Muscle of leg (tissue), 11 donors: ENCODE results near the gene PLXNC1. TPM values are rescaled to one million over a fixed set of nuclear protein-coding genes. Genes with fewer than 3 reads are reported as not detected.

ENCODE experiments used
- DNase-seq: peaks from one replicate; pipeline ENCODE4 v3.0.0; 2013
- H3K27ac ChIP-seq: one replicate; pipeline ENCODE4 v1.5.1; 2013; ENCODE audit warnings: mild to moderate bottlenecking, low read length, control low read depth
- H3K27me3 ChIP-seq: one replicate; pipeline ENCODE4 v1.6.1; 2013; ENCODE audit warnings: low read length; ENCODE audit not compliant: control insufficient read depth, insufficient read depth
- H3K36me3 ChIP-seq: one replicate; pipeline ENCODE4 v1.6.1; 2013; ENCODE audit warnings: low read length; ENCODE audit not compliant: control insufficient read depth, insufficient read depth
- H3K4me1 ChIP-seq: one replicate; pipeline ENCODE4 v1.6.1; 2013; ENCODE audit warnings: low read length; ENCODE audit not compliant: control insufficient read depth, insufficient read depth
- H3K4me3 ChIP-seq: one replicate; pipeline ENCODE4 v1.5.1; 2013; ENCODE audit warnings: low read length, control low read depth
- H3K9me3 ChIP-seq: replicated peaks from 2 replicates; pipeline ENCODE4 v1.6.1; 2013; ENCODE audit warnings: low read depth, low read length; ENCODE audit not compliant: control insufficient read depth
- WGBS: methylation state at CpG from one replicate; pipeline ENCODE4 v1.1.5; 2013; ENCODE audit warnings: missing lambda C conversion rate; ENCODE audit not compliant: insufficient coverage; 5-methylcytosine and 5-hydroxymethylcytosine counted together
- polyA plus RNA-seq, 8 donors: library from polyadenylated mRNA; unstranded; fragments of 120-200 nt; gene quantifications; one replicate each; pipeline versions ENCODE4 v1.2.1 to v1.2.3, GENCODE V29; 2013; ENCODE audit warnings: inconsistent platforms in 1 of 8, low replicate concordance in 1 of 8; ENCODE audit not compliant: insufficient read length in 8 of 8, insufficient read depth in 1 of 8
- total RNA-seq: library from RNA; stranded (reverse); fragments of 120-200 nt; gene quantifications from one replicate; pipeline ENCODE4 v1.2.4, GENCODE V29; 2013

PLXNC1 gene
- total and polyA plus RNA-seq, 9 donors = 11.7 to 29.4 (median 19.0) TPM

DNA sequence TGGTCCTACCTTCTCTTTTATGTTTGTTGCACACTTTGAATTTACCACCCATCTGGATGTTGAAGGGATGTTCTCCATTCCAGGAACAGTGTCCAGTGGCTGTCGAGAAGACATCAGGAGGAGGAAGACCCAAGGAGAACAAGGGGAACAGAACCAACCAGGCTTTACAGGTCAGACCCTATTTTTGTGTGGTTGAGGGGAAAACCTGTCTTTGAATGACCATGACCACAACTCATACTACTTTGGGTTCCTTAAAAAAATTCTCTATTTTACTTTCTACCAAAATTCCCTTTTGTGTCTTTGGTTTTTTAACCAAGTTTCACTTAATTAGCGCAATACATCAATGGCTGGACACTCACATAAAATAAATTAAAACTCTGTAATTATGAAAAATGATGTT is 78.7 kb downstream of the PLXNC1 start:
- H3K9me3 ChIP-seq = no peaks in the 10 kb centered on the region
- H3K27ac ChIP-seq = no peak overlapping the region
- H3K4me1 ChIP-seq = no peaks in the 10 kb centered on the region
- no peak overlapping the region for H3K4me3 ChIP-seq
- H3K36me3 ChIP-seq = no peaks in the 10 kb centered on the region
- DNase-seq = no peak
- H3K27me3 ChIP-seq = no peaks in the 10 kb centered on the region
- WGBS = no CpG with 5 or more reads among the region's 2 CpGs

DNA sequence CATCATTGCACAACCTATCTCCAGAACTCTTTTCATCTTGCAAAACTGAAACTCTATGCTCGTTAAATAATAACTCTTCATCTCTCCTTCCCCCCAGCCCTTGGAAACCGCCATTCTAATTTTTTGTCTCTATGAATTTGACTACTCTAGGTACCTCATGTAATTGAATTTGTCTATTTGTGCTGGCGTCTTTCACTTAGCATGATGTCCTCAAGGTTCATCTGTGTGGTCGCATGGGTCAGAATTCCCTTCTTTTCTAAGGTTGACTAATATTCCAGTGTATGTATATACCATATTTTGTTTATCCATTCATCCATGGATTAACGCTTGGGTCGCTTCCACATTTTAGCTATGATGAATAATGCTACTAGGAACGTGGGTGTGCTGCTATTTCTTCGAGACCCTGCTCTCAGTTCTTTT is 80.1 kb downstream of the PLXNC1 start:
- Histone ChIP-seq H3K36me3 (no peaks in the 10 kb centered on the region), H3K27me3 (no peaks in the 10 kb centered on the region), H3K9me3 (no peaks in the 10 kb centered on the region), H3K4me1 (no peaks in the 10 kb centered on the region), H3K27ac (no peak overlapping the region), H3K4me3 (no peak overlapping the region)
- 100% methylated on average over 1 of the region's 8 CpGs for WGBS
- no peak for DNase-seq

DNA sequence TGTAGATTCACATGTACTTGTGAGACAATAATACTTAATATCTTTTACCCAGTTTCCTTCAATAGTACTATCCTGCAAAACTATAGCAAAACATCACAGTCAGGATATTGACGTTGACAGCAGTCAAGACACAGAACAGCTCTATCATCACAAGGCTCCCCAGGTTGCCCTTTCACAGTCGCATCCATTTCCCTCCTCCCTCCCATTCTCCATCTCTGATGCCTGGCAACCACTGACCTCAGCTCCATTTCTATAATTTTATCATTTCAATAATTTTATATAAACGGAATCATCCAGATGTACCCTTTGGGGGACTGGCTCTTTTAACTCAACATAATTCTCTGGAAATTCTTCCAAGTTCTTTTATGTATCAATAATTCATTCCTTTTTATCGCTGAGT is 81.5 kb downstream of the PLXNC1 start:
- Histone ChIP-seq H3K36me3 (no peaks in the 10 kb centered on the region), H3K27ac (no peak overlapping the region), H3K4me1 (no peaks in the 10 kb centered on the region), H3K4me3 (no peak overlapping the region), H3K9me3 (no peaks in the 10 kb centered on the region), H3K27me3 (no peaks in the 10 kb centered on the region)
- 60% methylated on average over 3 of the region's 4 CpGs for WGBS
- DNase-seq = no peak

DNA sequence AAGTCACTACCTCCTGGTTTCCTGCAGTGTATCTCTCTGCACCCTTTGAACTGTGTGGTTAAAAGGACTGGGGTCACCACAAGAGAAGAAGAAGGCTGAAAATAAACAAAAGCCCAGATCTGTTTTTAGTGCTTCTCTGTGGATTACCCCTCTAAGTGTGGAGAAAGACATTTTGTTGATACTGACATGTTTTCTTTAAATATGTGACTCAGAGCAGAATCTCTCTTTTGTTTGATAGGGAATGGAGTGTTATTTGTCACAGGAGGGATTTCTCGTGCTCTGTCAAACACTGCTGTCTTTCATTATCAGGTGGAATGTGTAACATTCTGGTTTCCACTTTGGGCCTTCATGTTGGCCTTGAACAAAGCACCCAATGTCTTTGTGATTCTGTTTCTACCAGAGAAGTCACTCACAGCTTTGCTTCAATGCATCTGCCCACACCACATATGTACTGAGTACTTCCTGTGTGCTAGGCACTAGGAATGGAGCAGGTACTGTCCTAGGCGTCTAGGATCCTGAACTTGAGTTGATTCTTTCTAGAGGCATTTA is 82.1 kb downstream of the PLXNC1 start:
- H3K27me3 ChIP-seq = no peaks in the 10 kb centered on the region
- no CpG with 5 or more reads among the region's 2 CpGs for WGBS
- no peaks in the 10 kb centered on the region for H3K36me3 ChIP-seq
- H3K9me3 ChIP-seq = no peaks in the 10 kb centered on the region
- no peaks in the 10 kb centered on the region for H3K4me1 ChIP-seq
- no peak overlapping the region for H3K27ac ChIP-seq
- no peak overlapping the region for H3K4me3 ChIP-seq
- no peak for DNase-seq

DNA sequence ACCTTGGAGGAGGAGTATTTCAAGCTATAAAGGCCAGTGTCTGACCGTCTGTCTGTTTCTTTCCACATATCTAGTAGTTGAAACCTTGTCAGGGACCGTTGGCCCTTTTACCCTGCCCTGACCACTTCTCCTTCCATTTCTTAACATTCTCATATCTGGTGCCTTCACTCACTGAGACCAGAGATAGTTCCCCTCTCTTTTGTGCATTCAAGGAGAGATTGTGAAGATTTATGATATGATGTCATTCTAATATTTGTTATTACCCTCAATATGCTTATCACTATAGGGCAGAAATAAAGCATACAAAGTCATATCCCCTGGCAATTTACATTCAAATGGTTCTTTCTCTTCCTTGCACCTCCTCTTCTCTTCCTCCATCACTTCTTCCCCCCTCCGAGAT is 83.3 kb downstream of the PLXNC1 start:
- 77% methylated on average over 1 of the region's 3 CpGs for WGBS
- no peak for DNase-seq
- H3K27me3 ChIP-seq = no peaks in the 10 kb centered on the region
- H3K4me1 ChIP-seq = no peaks in the 10 kb centered on the region
- H3K4me3 ChIP-seq = no peak overlapping the region
- H3K36me3 ChIP-seq = no peaks in the 10 kb centered on the region
- H3K27ac ChIP-seq = no peak overlapping the region
- H3K9me3 ChIP-seq = no peaks in the 10 kb centered on the region

DNA sequence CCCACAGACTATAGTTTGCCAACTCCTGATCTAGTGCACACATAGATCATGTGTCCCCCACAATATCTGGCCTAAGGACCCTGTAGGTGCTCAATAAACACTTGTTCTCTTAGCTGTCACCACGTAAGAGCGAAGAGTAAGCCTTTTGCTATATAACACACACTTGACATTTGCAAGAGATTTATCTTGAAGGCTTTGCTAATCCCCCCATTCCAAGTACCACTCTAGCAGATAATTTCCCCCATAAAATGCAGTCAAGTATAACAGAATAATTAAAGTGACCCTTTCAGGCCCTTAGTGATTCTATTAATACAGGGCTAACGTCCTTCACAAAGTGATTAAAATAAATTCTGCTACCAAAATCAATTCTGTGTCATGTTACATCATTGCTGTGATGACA is 87.5 kb downstream of the PLXNC1 start:
- DNase-seq = no peak
- H3K4me3 ChIP-seq = no peak overlapping the region
- no peaks in the 10 kb centered on the region for H3K36me3 ChIP-seq
- no peak overlapping the region for H3K27ac ChIP-seq
- no peaks in the 10 kb centered on the region for H3K27me3 ChIP-seq
- no peaks in the 10 kb centered on the region for H3K4me1 ChIP-seq
- H3K9me3 ChIP-seq = no peaks in the 10 kb centered on the region
- WGBS = 67% methylated on average over 1 of the region's 3 CpGs

DNA sequence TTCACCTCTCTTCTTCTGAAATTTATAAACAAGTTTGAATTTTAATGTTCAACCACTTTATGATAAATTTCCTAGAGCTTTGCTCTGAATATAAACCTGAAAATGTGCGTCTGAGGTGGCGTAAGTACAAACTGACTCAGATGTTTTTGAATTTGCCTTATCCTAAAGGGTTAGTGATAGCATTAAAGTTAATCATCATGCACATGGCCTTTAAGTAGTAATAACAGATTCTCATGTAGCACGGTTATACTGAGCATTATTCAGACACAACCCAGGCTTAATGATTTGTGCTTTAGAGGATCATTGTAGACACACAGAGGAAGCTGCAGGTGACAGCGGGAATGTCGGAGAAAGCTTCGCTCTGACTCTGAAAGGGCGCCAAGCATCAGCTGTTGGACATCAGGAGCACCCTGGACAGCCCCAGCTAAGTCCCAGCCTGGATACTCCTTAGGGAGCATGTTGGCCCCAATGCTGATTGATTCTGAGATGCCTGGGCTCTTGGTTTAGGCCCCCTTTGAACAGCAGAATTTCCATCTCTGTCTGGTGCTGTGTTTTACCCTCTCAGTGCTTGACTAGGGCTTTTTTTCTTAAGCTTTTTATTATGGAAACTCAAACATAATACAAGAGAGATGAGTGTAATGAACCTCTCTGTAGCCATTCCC is 91.1 kb downstream of the PLXNC1 start:
- WGBS = 52% methylated on average over 3 of the region's 7 CpGs
- H3K27me3 ChIP-seq = no peaks in the 10 kb centered on the region
- H3K27ac ChIP-seq = no peak overlapping the region
- no peaks in the 10 kb centered on the region for H3K9me3 ChIP-seq
- DNase-seq = no peak
- H3K4me3 ChIP-seq = no peak overlapping the region
- H3K36me3 ChIP-seq = no peaks in the 10 kb centered on the region
- H3K4me1 ChIP-seq = peaks cover 7% of the 10 kb centered on the region

DNA sequence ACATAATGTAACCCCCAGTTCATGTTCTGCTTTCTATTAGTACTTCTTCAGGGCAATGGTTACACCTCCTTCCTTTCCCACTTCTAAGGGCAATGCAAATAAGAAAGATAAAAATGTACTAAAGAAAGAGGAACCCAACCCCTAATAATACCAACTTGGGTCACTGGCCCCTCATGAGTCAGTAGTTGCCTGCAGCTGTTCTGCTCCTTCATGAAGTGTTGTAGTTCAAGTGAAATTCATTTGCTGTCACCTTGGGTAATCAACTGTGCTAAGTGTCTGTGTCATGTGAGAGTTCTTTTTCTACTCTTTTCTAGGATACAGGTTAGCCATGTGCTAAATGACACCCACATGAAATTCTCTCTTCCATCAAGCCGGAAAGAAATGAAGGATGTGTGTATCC is 91.8 kb downstream of the PLXNC1 start:
- peaks cover 7% of the 10 kb centered on the region for H3K4me1 ChIP-seq
- no peaks in the 10 kb centered on the region for H3K9me3 ChIP-seq
- DNase-seq = peak; percentile 31
- no peak overlapping the region for H3K27ac ChIP-seq
- no peaks in the 10 kb centered on the region for H3K36me3 ChIP-seq
- no peak overlapping the region for H3K4me3 ChIP-seq
- H3K27me3 ChIP-seq = no peaks in the 10 kb centered on the region
- no CpG with 5 or more reads among the region's 1 CpG for WGBS

DNA sequence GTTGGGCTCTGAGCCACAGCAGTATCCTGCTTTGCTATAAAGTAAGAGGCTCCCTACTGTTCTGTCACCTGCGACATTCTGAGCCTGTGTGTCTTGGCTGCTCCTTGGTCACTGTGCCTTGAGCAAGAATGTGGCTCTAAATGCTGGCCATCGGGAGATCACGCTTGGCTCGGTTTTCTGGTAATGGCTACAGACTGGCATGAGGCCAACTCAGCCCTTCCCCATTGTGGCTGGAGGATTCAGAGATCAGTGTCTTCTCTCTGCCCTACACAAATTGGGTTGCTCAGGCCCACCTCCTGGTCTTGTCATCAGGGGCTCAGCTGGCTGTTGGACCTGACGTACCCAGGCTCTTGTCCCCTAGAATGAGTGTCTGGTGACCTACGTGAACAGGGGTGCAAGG is 94.5 kb downstream of the PLXNC1 start:
- H3K4me1 ChIP-seq = peaks cover 10% of the 10 kb centered on the region
- H3K9me3 ChIP-seq = no peaks in the 10 kb centered on the region
- no peaks in the 10 kb centered on the region for H3K36me3 ChIP-seq
- H3K27ac ChIP-seq = no peak overlapping the region
- 61% methylated on average over 6 of the region's 6 CpGs for WGBS
- no peak overlapping the region for H3K4me3 ChIP-seq
- H3K27me3 ChIP-seq = no peaks in the 10 kb centered on the region
- no peak for DNase-seq

DNA sequence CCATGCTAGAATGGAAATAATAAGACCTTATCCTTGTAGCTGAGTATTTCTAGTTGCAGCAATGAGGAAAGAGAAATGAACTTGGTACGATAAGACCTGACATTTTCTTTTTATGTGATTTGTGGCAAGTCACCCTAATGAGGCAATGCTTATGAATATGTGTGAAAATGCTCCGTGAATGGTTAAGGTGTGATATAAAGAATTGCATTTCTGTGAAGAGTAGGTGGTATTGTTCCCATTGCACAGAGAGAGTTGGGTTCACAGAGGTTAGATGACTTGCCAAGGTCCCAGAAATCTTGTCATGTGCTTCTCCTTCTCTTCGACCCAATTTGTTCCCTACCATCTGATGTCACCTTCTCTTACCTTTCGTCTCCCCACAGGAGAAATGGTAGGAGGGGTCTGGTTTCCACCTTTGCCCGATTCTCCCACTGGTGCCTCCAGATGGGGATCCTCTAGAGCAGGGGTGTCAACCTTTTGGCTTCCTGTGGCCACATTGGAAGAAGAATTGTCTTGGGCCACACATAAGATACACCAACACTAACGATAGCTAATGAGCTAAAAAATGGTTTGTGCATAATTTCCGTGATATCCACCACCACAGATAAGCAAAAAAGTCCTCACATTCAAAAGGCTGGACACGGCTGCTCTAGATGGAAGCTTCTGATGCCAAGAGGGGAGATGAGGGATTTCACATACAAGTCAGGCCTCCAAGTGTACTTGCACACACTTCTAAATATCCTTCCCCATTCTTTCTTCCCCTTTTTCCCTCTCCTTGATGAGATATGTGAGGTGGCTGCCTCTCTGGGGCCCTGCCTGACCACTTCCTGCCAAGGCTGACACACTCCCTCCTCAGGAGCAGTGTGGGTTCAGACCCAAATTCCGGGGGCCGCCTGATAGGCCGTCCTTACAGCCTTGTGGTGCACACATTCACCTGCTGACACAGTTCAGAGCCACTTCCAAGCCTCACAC is 96.1 kb downstream of the PLXNC1 start:
- Histone ChIP-seq H3K4me1 (peaks cover 10% of the 10 kb centered on the region), H3K36me3 (no peaks in the 10 kb centered on the region), H3K4me3 (no peak overlapping the region), H3K27ac (no peak overlapping the region), H3K9me3 (no peaks in the 10 kb centered on the region), H3K27me3 (no peaks in the 10 kb centered on the region)
- WGBS = 95% methylated on average over 5 of the region's 11 CpGs
- no peak for DNase-seq
